GM20431 (cell line): Measurements from ENCODE around the gene MGP.

Experiments
- in situ Hi-C: fragments of 300-500 bp; cut with MseI, MboI; formaldehyde crosslinking; loops from one replicate; pipeline ENCODE4 v1.15.0; 2020; ENCODE audit warnings: low sequenced_read_pairs; ENCODE audit not compliant: unreplicated experiment

The MGP gene

GRCh38 chr12:14904854-14905253 is 19.2 kb upstream of the MGP start:
- in situ Hi-C loops, result no loop called here

- in situ Hi-C loops, result no loop called here
These were observed 17.9 kb upstream of the MGP start for GRCh38 chr12:14903386-14904098.

GRCh38 chr12:14902465-14902864 is 16.8 kb upstream of the MGP start:
- in situ Hi-C loops, result no loop called here

- in situ Hi-C loops, result no loop called here
These were observed 15.5 kb upstream of the MGP start for GRCh38 chr12:14901228-14901562.

- in situ Hi-C loops, result no loop called here
These were observed 15.0 kb upstream of the MGP start for GRCh38 chr12:14900521-14901227.

- in situ Hi-C loops, result no loop called here
These were observed 11.0 kb upstream of the MGP start for GRCh38 chr12:14896521-14897169.

- in situ Hi-C loops, result no loop called here
These were observed 8.0 kb upstream of the MGP start for GRCh38 chr12:14893506-14894250.

GRCh38 chr12:14892726-14893505 is 7.3 kb upstream of the MGP start:
- in situ Hi-C loops, result no loop called here

- in situ Hi-C loops, result no loop called here
These were observed 5.0 kb upstream of the MGP start for GRCh38 chr12:14890701-14891100.

- in situ Hi-C loops, result no loop called here
These were observed 617 bp upstream of the MGP start for GRCh38 chr12:14886271-14886670.

GRCh38 chr12:14884458-14884878 is 1.2 kb downstream of the MGP start:
- in situ Hi-C loops, result no loop called here

GRCh38 chr12:14883686-14884085 is 2.0 kb downstream of the MGP start:
- in situ Hi-C loops, result no loop called here

- in situ Hi-C loops, result no loop called here
These were observed 4.7 kb downstream of the MGP start for GRCh38 chr12:14880890-14881453.

- in situ Hi-C loops, result no loop called here
These were observed 6.3 kb downstream of the MGP start for GRCh38 chr12:14879222-14879933.

- in situ Hi-C loops, result no loop called here
These were observed 7.2 kb downstream of the MGP start for GRCh38 chr12:14878488-14878887.

GRCh38 chr12:14876833-14877232 is 8.8 kb downstream of the MGP start:
- in situ Hi-C loops, result no loop called here

- in situ Hi-C loops, result no loop called here
These were observed 10.8 kb downstream of the MGP start for GRCh38 chr12:14874882-14875281.

GRCh38 chr12:14873440-14874185 is 12.0 kb downstream of the MGP start:
- in situ Hi-C loops, result no loop called here
